NT2/D1 (cell line): Measurements from ENCODE around the gene NLRP1.

ENCODE experiments used
- SUZ12 ChIP-seq: IDR thresholded peaks from 2 replicates; pipeline ENCODE4 v1.6.1; 2011; ENCODE audit not compliant: insufficient read length, insufficient read depth; ENCODE audit errors: extremely low read depth
- YY1 ChIP-seq: IDR thresholded peaks from 2 replicates; pipeline ENCODE4 v1.6.1; 2011; ENCODE audit not compliant: insufficient read length, insufficient read depth
- ZNF274 ChIP-seq: IDR thresholded peaks from 2 replicates; pipeline ENCODE4 v1.6.1; 2011; ENCODE audit warnings: mild to moderate bottlenecking, low read depth, low read length

DNA sequence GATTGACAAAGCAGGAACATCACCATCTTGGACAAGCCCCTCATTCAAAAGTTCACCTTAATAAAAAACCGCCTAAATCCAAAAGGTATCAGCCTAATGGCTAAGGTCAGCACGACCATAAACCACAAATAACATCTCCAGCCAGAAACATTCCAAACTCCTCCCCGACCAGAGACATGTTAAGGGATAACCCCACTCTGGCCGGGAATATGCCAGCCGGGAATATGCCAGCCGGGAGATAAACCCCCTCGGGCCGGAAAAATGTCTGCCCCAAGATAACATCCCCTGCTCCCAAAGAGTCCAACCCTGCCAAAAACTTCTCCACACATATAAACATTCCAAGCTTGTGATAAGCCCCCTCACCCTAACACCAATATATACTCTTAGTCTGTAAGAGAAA, 116.9 kb downstream of the NLRP1 start:
- TF ChIP-seq ZNF274 = no peak
- TF ChIP-seq YY1 = no peak
- no peak for TF ChIP-seq SUZ12
